IMR-90 (cell line): ENCODE measurements around the gene DUSP12. TPM values are rescaled to one million over a fixed set of nuclear protein-coding genes. Genes with fewer than 3 reads are reported as not detected.

Experiments
- ATAC-seq: fragments of 200-7000 bp; cut with Tn5 transposase; 2 replicates; pipeline ENCODE4 v1.9.1; 2020; ENCODE audit warnings: low read depth, mild to moderate bottlenecking, moderate library complexity
- BruUV-seq: library from RNA; stranded (reverse); fragments of 400-500 nt; replicated peaks from 2 replicates; lab custom pipeline; 2021; lab: Mats Ljungman, UMichigan
- CTCF ChIA-PET: fragments of 300-600 bp; formaldehyde crosslinking; extraction: SDS; loops from one replicate; lab custom pipeline; 2021; ENCODE audit warnings: antibody characterized with exemption; lab: Yijun Ruan, JAX
- POLR2A ChIA-PET: fragments of 300-600 bp; sonication (Branson Sonifier 250); formaldehyde crosslinking; loops from one replicate; lab custom pipeline; 2022; ENCODE audit warnings: antibody characterized with exemption; ENCODE audit not compliant: unreplicated experiment; lab: Charles Lee
- DNase-seq: peaks from one replicate; pipeline ENCODE4 v3.0.0; 2013
- H2AFZ ChIP-seq: replicated peaks from 2 replicates; pipeline ENCODE3; 2013; ENCODE audit warnings: low read length, mild to moderate bottlenecking; ENCODE audit not compliant: poor library complexity
- H2AK5ac ChIP-seq: 2 replicates; pipeline ENCODE4 v1.6.1; 2013; ENCODE audit warnings: low read depth, low read length, inconsistent platforms
- H2AK9ac ChIP-seq: replicated peaks from 2 replicates; pipeline ENCODE3; 2013; ENCODE audit warnings: mild to moderate bottlenecking, low read depth, low read length, moderate library complexity; ENCODE audit not compliant: poor library complexity
- H2BK120ac ChIP-seq: 2 replicates; pipeline ENCODE4 v1.6.1; 2013; ENCODE audit warnings: low read depth, low read length, inconsistent platforms
- H2BK15ac ChIP-seq: 3 replicates; pipeline ENCODE4 v1.6.1; 2013; ENCODE audit warnings: low read depth, low read length, inconsistent platforms
- H2BK20ac ChIP-seq: 2 replicates; pipeline ENCODE4 v1.6.1; 2013; ENCODE audit warnings: low read depth, mild to moderate bottlenecking, inconsistent platforms, low read length, moderate library complexity
- H2BK5ac ChIP-seq: 2 replicates; pipeline ENCODE4 v1.6.1; 2013; ENCODE audit warnings: mild to moderate bottlenecking, low read depth, low read length, inconsistent platforms; ENCODE audit not compliant: poor library complexity, severe bottlenecking
- H3K14ac ChIP-seq: replicated peaks from 2 replicates; pipeline ENCODE4 v1.6.1; 2013; ENCODE audit warnings: low read depth, low read length, inconsistent platforms
- H3K18ac ChIP-seq: 2 replicates; pipeline ENCODE4 v1.6.1; 2013; ENCODE audit warnings: low read depth, low read length, control low read depth
- H3K23ac ChIP-seq: 2 replicates; pipeline ENCODE4 v1.6.1; 2013; ENCODE audit warnings: low read depth, low read length, inconsistent platforms
- H3K27ac ChIP-seq: 2 replicates; pipeline ENCODE4 v1.5.1; 2013; ENCODE audit warnings: mild to moderate bottlenecking, control low read depth, low read length; ENCODE audit not compliant: insufficient read depth
- H3K27me3 ChIP-seq: 2 replicates; pipeline ENCODE4 v1.6.1; 2013; ENCODE audit warnings: low read length; ENCODE audit not compliant: control insufficient read depth, insufficient read depth
- H3K36me3 ChIP-seq: 2 replicates; pipeline ENCODE4 v1.6.1; 2013; ENCODE audit warnings: low read length, mixed read lengths; ENCODE audit not compliant: control insufficient read depth, insufficient read depth
- H3K4ac ChIP-seq: 2 replicates; pipeline ENCODE4 v1.6.1; 2013; ENCODE audit warnings: low read depth, low read length, inconsistent platforms
- H3K4me1 ChIP-seq: 2 replicates; pipeline ENCODE4 v1.6.1; 2013; ENCODE audit warnings: low read length, mixed read lengths; ENCODE audit not compliant: control insufficient read depth, insufficient read depth
- H3K4me2 ChIP-seq: 2 replicates; pipeline ENCODE4 v1.6.1; 2013; ENCODE audit warnings: low read depth, mild to moderate bottlenecking, control low read depth, low read length, moderate library complexity
- H3K4me3 ChIP-seq: 2 replicates; pipeline ENCODE4 v1.5.1; 2013; ENCODE audit warnings: low read depth, mild to moderate bottlenecking, control low read depth, low read length, moderate library complexity; ENCODE audit not compliant: insufficient read depth
- H3K56ac ChIP-seq: 2 replicates; pipeline ENCODE4 v1.6.1; 2013; ENCODE audit warnings: low read length, inconsistent platforms; ENCODE audit not compliant: insufficient read depth; ENCODE audit errors: extremely low read depth
- H3K79me1 ChIP-seq, 2 experiments: 2 replicates each; pipeline ENCODE4 v1.6.1; 2013; ENCODE audit warnings: low read length in 2 of 2, inconsistent platforms in 1 of 2, low read depth in 1 of 2
- H3K9ac ChIP-seq: 2 replicates; pipeline ENCODE4 v1.6.1; 2013; ENCODE audit warnings: low read depth, low read length, control low read depth
- H3K9me1 ChIP-seq: 2 replicates; pipeline ENCODE4 v1.6.1; 2013; ENCODE audit warnings: low read length, inconsistent platforms; ENCODE audit not compliant: insufficient read depth
- H3K9me3 ChIP-seq: 2 replicates; pipeline ENCODE4 v1.6.1; 2013; ENCODE audit warnings: low read length; ENCODE audit not compliant: control insufficient read depth, insufficient read depth
- H4K20me1 ChIP-seq: 2 replicates; pipeline ENCODE4 v1.6.1; 2013; ENCODE audit warnings: low read length, inconsistent platforms; ENCODE audit not compliant: insufficient read depth
- H4K5ac ChIP-seq: 2 replicates; pipeline ENCODE4 v1.6.1; 2013; ENCODE audit warnings: mild to moderate bottlenecking, low read depth, low read length, control low read depth
- H4K8ac ChIP-seq, 2 experiments: 2 replicates each; pipeline ENCODE4 v1.6.1; 2013; ENCODE audit warnings: low read depth in 2 of 2, low read length in 2 of 2, control low read depth in 1 of 2, inconsistent platforms in 1 of 2
- H4K91ac ChIP-seq: 2 replicates; pipeline ENCODE4 v1.6.1; 2013; ENCODE audit warnings: low read depth, low read length, inconsistent platforms; ENCODE audit not compliant: insufficient read depth
- BHLHE40 ChIP-seq: fragments of 150-350 bp; IDR thresholded peaks from 2 replicates; pipeline ENCODE4 v1.6.1; 2016; ENCODE audit warnings: mild to moderate bottlenecking, low read depth, low read length
- CEBPB ChIP-seq: IDR thresholded peaks from 2 replicates; pipeline ENCODE4 v1.6.1; 2012; ENCODE audit warnings: low read depth, low read length, improper control_type of control experiment
- CHD1 ChIP-seq: IDR thresholded peaks from 2 replicates; pipeline ENCODE4 v1.6.1; 2012; ENCODE audit warnings: low read depth, low read length, improper control_type of control experiment
- ELK1 ChIP-seq: fragments of 150-350 bp; IDR thresholded peaks from 2 replicates; pipeline ENCODE4 v1.6.1; 2016; ENCODE audit warnings: low read depth, mild to moderate bottlenecking, low read length, moderate library complexity, borderline replicate concordance
- FOS ChIP-seq: fragments of 150-350 bp; IDR thresholded peaks from 2 replicates; pipeline ENCODE4 v1.6.1; 2016; ENCODE audit warnings: low read depth, low read length
- MAFK ChIP-seq: IDR thresholded peaks from 2 replicates; pipeline ENCODE4 v1.6.1; 2012; ENCODE audit warnings: low read depth, low read length, improper control_type of control experiment
- MAZ ChIP-seq: IDR thresholded peaks from 2 replicates; pipeline ENCODE4 v1.6.1; 2012; ENCODE audit warnings: low read depth, mild to moderate bottlenecking, low read length, improper control_type of control experiment, moderate library complexity, borderline replicate concordance
- MXI1 ChIP-seq: IDR thresholded peaks from 2 replicates; pipeline ENCODE4 v1.6.1; 2012; ENCODE audit warnings: low read depth, mild to moderate bottlenecking, low read length, moderate library complexity, borderline replicate concordance
- NFE2L2 ChIP-seq: fragments of 150-350 bp; IDR thresholded peaks from 2 replicates; pipeline ENCODE4 v1.6.1; 2016; ENCODE audit warnings: low read depth, mild to moderate bottlenecking, low read length
- POLR2A ChIP-seq: IDR thresholded peaks from 2 replicates; pipeline ENCODE4 v1.6.1; 2012; ENCODE audit warnings: mild to moderate bottlenecking, low read depth, low read length
- RAD21 ChIP-seq: IDR thresholded peaks from 2 replicates; pipeline ENCODE4 v1.6.1; 2012; ENCODE audit warnings: low read length, improper control_type of control experiment
- RCOR1 ChIP-seq: IDR thresholded peaks from 2 replicates; pipeline ENCODE4 v1.6.1; 2012; ENCODE audit warnings: mild to moderate bottlenecking, low read length, improper control_type of control experiment; ENCODE audit not compliant: insufficient replicate concordance
- RFX5 ChIP-seq: IDR thresholded peaks from 2 replicates; pipeline ENCODE4 v1.8.0; 2012; ENCODE audit warnings: low read depth, mild to moderate bottlenecking, low read length, moderate library complexity
- SMC3 ChIP-seq: fragments of 150-350 bp; IDR thresholded peaks from 2 replicates; pipeline ENCODE4 v1.6.1; 2016; ENCODE audit warnings: low read depth, mild to moderate bottlenecking, antibody characterized with exemption, low read length, moderate library complexity
- USF2 ChIP-seq: fragments of 150-350 bp; IDR thresholded peaks from 2 replicates; pipeline ENCODE4 v1.6.1; 2017; ENCODE audit warnings: mild to moderate bottlenecking, antibody characterized with exemption, low read length, low read depth
- WGBS, 2 experiments: methylation state at CpG; one replicate each; pipeline versions ENCODE4 v1.1.5 to v1.1.7; 2013; ENCODE audit warnings: missing lambda C conversion rate in 2 of 2; ENCODE audit not compliant: insufficient read length in 1 of 2; ENCODE audit errors: extremely low coverage in 2 of 2; 5-methylcytosine and 5-hydroxymethylcytosine counted together
- dilution Hi-C: fragments of 300-500 bp; cut with HindIII; formaldehyde crosslinking; loops from one replicate; pipeline ENCODE4 v1.14.3; 2018; ENCODE audit warnings: low sequenced_read_pairs; ENCODE audit not compliant: unreplicated experiment
- in situ Hi-C: fragments of 300-500 bp; cut with MboI; formaldehyde crosslinking; loops from 3 replicates; pipeline ENCODE4 v1.14.3; 2019; ENCODE audit warnings: low sequenced_read_pairs, inconsistent platforms, mixed read lengths
- intact Hi-C: fragments of 100-400 bp; cut with micrococcal nuclease; formaldehyde crosslinking; loops from 2 replicates; pipeline ENCODE4 v1.10.0; 2022
- polyA plus RNA-seq, 3 experiments: library from polyadenylated mRNA; depleted of rRNA; stranded (reverse); fragments of >200 nt; gene quantifications; 2 replicates each; pipeline ENCODE4 v1.2.3, GENCODE V29; 2012; ENCODE audit warnings: low replicate concordance in 1 of 3
- total RNA-seq: library from RNA; depleted of rRNA; stranded (reverse); fragments of >200 nt; gene quantifications from 2 replicates; pipeline ENCODE4 v1.2.3, GENCODE V29; 2012
- TF ChIP-seq, protein P1 (sequence below): conservative IDR thresholded peaks from 2 replicates; pipeline ENCODE4 v1.5.1; 2012; ENCODE audit warnings: mild to moderate bottlenecking, low read depth, low read length, improper control_type of control experiment

DUSP12 gene
- total and polyA plus RNA-seq, 2 of the 4 experiments (the other 2 are of a cell fraction): 31.5 to 35.6 TPM

DNA sequence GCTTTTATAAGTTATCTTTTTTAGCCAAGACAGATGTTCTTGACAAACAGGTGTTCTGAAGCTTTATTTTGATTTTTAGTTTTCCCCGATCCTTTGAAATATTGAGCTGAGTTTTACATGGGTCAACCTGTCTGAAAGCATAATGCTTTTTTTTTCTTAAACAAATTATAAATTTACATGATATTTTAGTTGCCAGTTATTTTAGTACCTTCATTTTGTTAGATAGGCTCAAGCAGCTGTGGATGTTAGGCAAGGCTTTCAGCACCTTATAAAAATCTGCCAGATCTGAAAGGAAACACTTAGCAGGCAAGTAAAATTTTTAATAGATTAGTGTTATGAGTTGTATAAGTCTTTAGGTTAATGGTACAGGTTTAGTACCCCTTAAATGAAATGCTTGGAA is 50.2 kb downstream of the DUSP12 start:
- no peak overlapping the region for H4K91ac ChIP-seq
- ATAC-seq: no peak
- H3K4ac ChIP-seq: no peak overlapping the region
- H3K56ac ChIP-seq: no peak overlapping the region
- H4K8ac ChIP-seq: no peak overlapping the region
- H2BK5ac ChIP-seq: no peak overlapping the region
- WGBS, 2 experiments: no CpG with 5 or more reads among the region's 1 CpG
- no peak overlapping the region for H3K4me3 ChIP-seq
- no peak overlapping the region for H2AK9ac ChIP-seq
- H3K9me1 ChIP-seq: no peaks in the 10 kb centered on the region
- intact Hi-C loops (loop anchor here (10.0 kb wide), 1 partner anchor 595 kb away; no protein-coding TSS in a partner anchor), dilution Hi-C loops (no loop called here), in situ Hi-C loops (loop anchor here (25.0 kb wide), 2 partner anchors 438 to 588 kb away; partner anchors contain the start of genes C1orf226 and SPATA46)
- no peaks in the 10 kb centered on the region for H4K20me1 ChIP-seq
- peaks cover 5% of the 10 kb centered on the region; the same call in 1 of the 2 replicates for H3K36me3 ChIP-seq
- ChIA-PET POLR2A (no interaction called here), CTCF (interaction anchor here (1.0 kb wide), 1 partner anchor 237 kb away, joined by 3 read pairs; no protein-coding TSS in a partner anchor)
- H3K4me1 ChIP-seq: no peaks in the 10 kb centered on the region
- BruUV-seq: no TSS peak
- no peak overlapping the region for H3K18ac ChIP-seq
- H3K9me3 ChIP-seq: no peaks in the 10 kb centered on the region
- no peak overlapping the region for H2AK5ac ChIP-seq
- no peaks in the 10 kb centered on the region for H3K27me3 ChIP-seq
- no peak overlapping the region for H2BK15ac ChIP-seq
- no peak overlapping the region for H4K5ac ChIP-seq
- H3K4me2 ChIP-seq: no peak overlapping the region
- H3K14ac ChIP-seq: no peak overlapping the region
- TF ChIP-seq MAFK (no peak), CEBPB (no peak), RAD21 (no peak), SMC3 (no peak), RCOR1 (no peak), MAZ (no peak), RFX5 (no peak), MXI1 (no peak), CHD1 (no peak), ELK1 (no peak), BHLHE40 (no peak), NFE2L2 (no peak), USF2 (no peak), POLR2A (no peak), FOS (no peak)
- TF ChIP-seq, protein P1, sequence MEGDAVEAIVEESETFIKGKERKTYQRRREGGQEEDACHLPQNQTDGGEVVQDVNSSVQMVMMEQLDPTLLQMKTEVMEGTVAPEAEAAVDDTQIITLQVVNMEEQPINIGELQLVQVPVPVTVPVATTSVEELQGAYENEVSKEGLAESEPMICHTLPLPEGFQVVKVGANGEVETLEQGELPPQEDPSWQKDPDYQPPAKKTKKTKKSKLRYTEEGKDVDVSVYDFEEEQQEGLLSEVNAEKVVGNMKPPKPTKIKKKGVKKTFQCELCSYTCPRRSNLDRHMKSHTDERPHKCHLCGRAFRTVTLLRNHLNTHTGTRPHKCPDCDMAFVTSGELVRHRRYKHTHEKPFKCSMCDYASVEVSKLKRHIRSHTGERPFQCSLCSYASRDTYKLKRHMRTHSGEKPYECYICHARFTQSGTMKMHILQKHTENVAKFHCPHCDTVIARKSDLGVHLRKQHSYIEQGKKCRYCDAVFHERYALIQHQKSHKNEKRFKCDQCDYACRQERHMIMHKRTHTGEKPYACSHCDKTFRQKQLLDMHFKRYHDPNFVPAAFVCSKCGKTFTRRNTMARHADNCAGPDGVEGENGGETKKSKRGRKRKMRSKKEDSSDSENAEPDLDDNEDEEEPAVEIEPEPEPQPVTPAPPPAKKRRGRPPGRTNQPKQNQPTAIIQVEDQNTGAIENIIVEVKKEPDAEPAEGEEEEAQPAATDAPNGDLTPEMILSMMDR: no peak
- H3K79me1 ChIP-seq: no peaks in the 10 kb centered on the region; a peak in 2 of 4 replicates
- no peak overlapping the region for H3K27ac ChIP-seq
- no peak overlapping the region for H3K23ac ChIP-seq
- no peak for DNase-seq
- H2BK120ac ChIP-seq: no peak overlapping the region
- H2AFZ ChIP-seq: no peak overlapping the region
- H3K9ac ChIP-seq: no peak overlapping the region
- H2BK20ac ChIP-seq: no peak overlapping the region
